Prostate gland (tissue), 2 donors: ENCODE results near the gene FAM20A.

Experiments
- CTCF ChIP-seq, 4 experiments: fragments of 200-600 bp in 2 of 4; fragments of 450-650 bp in 2 of 4; sonication (generic) in 2 of 4; IDR thresholded peaks; 1 replicate in 3 of 4; 2 replicates in 1 of 4; pipeline ENCODE4 v1.5.1; 2016 to 2019; ENCODE audit warnings: antibody characterized with exemption in 4 of 4, mild to moderate bottlenecking in 2 of 4, moderate library complexity in 2 of 4
- POLR2AphosphoS5 ChIP-seq: sonication (generic); formaldehyde crosslinking; IDR thresholded peaks from one replicate; pipeline ENCODE4 v1.6.1; 2017; ENCODE audit warnings: antibody characterized with exemption

DNA sequence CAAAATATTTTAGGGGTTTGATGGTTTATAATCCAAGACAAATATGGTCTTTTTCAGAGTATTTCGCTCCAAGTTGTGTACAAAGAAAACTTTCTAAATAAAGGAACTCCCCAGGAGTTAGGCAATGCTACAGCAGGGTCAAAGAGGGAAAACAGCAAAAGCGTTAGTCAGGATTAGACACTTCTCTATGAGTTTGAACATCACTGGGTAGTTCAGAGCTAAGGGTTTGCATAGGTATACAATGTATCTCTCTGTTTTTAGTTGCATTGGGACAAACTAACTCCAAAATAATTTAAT, 34.8 kb downstream of the FAM20A start:
- TF ChIP-seq POLR2AphosphoS5: no peak
- TF ChIP-seq CTCF (IDR thresholded peaks at IDR 0.05): no peak
